Measurements from ENCODE around the gene TARS3. TPM values are rescaled to one million over a fixed set of nuclear protein-coding genes. Genes with fewer than 3 reads are reported as not detected.
"Not testable (repeated sequence)": the region's sequence is repeated elsewhere in the genome, so short reads cannot be mapped to it uniquely, and the experiment has no call there.

The TARS3 gene
- total RNA-seq, 4 donors from 2014 or later = 22.8 to 58.6 (median 26.6) TPM

DNA sequence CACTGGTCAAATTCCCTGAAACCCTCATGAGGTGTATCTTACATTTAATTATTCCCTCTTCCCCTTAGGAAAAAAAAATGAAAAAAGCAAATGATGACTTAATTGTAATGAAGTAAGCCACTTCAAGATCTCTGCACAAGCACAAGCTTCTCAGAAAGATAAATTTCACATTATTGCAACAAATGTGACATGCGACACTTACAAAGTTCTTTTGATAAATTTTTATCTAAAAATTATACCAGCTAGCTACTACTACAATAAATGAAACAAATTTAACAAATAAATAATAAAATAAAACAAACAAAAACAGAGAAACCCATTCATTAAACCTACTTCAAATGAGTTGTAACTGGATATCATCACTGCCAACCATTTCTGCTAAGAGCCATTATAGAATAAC is 62.1 kb downstream of the TARS3 start:
- WGBS, 2 donors = 95 to 97% methylated on average over 1 of the region's 1 CpG
- TF ChIP-seq POLR2A (IDR thresholded peaks at IDR 0.05) = no peak
- TF ChIP-seq, protein P1, sequence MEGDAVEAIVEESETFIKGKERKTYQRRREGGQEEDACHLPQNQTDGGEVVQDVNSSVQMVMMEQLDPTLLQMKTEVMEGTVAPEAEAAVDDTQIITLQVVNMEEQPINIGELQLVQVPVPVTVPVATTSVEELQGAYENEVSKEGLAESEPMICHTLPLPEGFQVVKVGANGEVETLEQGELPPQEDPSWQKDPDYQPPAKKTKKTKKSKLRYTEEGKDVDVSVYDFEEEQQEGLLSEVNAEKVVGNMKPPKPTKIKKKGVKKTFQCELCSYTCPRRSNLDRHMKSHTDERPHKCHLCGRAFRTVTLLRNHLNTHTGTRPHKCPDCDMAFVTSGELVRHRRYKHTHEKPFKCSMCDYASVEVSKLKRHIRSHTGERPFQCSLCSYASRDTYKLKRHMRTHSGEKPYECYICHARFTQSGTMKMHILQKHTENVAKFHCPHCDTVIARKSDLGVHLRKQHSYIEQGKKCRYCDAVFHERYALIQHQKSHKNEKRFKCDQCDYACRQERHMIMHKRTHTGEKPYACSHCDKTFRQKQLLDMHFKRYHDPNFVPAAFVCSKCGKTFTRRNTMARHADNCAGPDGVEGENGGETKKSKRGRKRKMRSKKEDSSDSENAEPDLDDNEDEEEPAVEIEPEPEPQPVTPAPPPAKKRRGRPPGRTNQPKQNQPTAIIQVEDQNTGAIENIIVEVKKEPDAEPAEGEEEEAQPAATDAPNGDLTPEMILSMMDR (IDR thresholded peaks at IDR 0.05) = no peak
- intact Hi-C loops (cut with DNase I) = no loop called here
- no peak for DNase-seq
- no peaks in the 10 kb centered on the region for H3K9me3 ChIP-seq
- H3K27ac ChIP-seq = no peak overlapping the region
- peaks cover 12% of the 10 kb centered on the region in 2 donors for H3K4me1 ChIP-seq
- no peaks in the 10 kb centered on the region for H3K36me3 ChIP-seq
- H3K27me3 ChIP-seq = no peaks in the 10 kb centered on the region
- H3K4me3 ChIP-seq (replicated peaks in 1 of 3) = no peak overlapping the region

DNA sequence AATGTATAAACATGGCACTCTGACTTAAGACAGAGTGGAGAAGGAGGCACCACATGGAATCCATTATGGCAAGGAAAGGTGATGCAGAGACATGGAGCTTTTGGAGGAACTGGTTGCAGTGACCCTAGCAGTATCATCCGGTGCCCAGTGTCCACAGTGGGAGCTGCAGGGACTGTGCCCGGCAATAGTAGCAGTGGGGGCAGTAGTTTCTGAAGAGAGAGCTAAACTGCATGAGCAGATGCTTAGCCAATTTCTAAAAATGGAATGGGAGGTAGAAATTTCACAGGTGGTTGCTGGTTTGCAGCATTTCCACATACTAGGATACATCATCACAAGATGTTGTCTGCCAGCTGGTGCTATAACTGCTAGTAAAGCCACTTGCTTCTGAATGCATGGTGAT is 64.3 kb downstream of the TARS3 start:
- Histone ChIP-seq H3K4me1 (peaks cover 14 to 15% of the 10 kb centered on the region in 2 donors), H3K27ac (no peak overlapping the region), H3K27me3 (no peaks in the 10 kb centered on the region), H3K9me3 (no peaks in the 10 kb centered on the region), H3K4me3 (replicated peaks in 1 of 3) (no peak overlapping the region), H3K36me3 (no peaks in the 10 kb centered on the region)
- intact Hi-C loops (cut with DNase I) = no loop called here
- TF ChIP-seq POLR2A (IDR thresholded peaks at IDR 0.05) = no peak
- TF ChIP-seq, protein P1 (IDR thresholded peaks at IDR 0.05) = no peak
- 93% methylated on average over 2 of the region's 2 CpGs for WGBS, 2 donors
- no peak for DNase-seq

DNA sequence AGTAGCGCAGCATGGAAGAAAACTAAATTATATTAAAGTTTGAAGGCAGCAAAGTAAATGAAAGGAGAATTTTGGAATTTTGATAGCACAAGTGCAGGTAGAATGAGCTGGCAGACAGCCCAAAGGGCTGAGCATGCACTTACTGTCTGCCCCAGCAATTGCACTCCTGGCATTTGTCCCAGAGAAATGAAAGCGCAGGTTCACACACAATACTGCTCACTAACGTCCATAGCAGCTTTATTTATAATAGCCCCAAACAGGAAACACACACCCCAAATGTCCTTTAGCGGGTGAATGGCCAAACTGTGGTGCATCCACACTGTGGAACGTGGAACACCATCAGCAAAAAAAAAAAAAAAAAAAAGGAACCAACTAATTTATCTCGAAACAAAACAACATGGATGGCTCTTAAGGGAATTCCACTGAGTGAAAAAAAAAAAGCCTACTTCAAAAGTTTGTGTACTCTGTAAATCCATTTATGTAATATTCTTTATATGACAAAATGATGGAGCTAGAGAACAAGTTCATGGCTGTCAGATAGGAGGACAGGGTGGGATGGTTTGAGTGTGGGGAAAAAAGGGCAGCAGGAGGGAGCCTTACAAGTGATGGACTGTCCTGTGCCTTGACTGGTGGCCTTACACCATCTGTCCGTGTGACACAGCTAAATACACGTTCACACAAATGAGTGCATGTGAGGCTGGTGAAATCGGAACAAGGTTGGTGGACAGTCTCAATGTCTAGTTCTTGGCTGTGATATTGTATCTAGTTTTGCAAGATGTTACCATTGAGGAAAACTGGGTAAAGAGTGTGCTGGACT is 66.1 kb downstream of the TARS3 start:
- Histone ChIP-seq H3K27ac (peak overlapping the region; percentile 57 to 69 (median 61)), H3K4me1 (peaks cover 15 to 17% of the 10 kb centered on the region in 2 donors), H3K9me3 (no peaks in the 10 kb centered on the region), H3K36me3 (no peaks in the 10 kb centered on the region), H3K4me3 (replicated peaks in 1 of 3) (no peak overlapping the region), H3K27me3 (no peaks in the 10 kb centered on the region)
- TF ChIP-seq POLR2A (IDR thresholded peaks at IDR 0.05) = peak in 1 of 2 donors; percentile 9
- TF ChIP-seq, protein P1 (IDR thresholded peaks at IDR 0.05) = no peak
- DNase-seq = peak; percentile 93 to 94
- WGBS, 2 donors = 24 to 36% methylated on average over 9 of the region's 9 CpGs
- intact Hi-C loops (cut with DNase I) = no loop called here

DNA sequence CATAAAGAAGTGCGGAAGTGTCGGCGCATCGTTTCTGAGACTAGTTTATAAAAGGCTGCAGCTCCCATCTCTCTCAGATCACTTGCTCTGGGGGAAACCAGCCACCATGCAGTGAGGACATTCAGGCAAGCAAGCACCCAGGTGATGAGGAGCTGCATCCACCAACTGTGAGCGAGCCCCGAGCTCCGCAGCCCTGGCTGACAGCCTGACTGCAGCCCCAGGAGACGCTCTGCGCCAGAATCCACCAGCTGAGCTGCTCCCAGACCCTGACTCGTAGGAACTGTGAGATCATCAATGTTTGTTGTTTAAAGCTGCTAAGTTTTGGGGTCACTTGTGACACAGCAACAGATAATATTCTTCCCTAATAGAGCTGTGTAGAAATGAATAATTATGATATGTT is 67.1 kb downstream of the TARS3 start:
- peaks cover 18 to 21% of the 10 kb centered on the region in 2 donors for H3K4me1 ChIP-seq
- WGBS, 2 donors = 60% methylated on average over 10 of the region's 10 CpGs
- H3K36me3 ChIP-seq = no peaks in the 10 kb centered on the region
- no peak overlapping the region for H3K4me3 ChIP-seq (replicated peaks in 1 of 3)
- DNase-seq = peak in 1 of 2 donors; percentile 41
- intact Hi-C loops (cut with DNase I) = no loop called here
- TF ChIP-seq, protein P1 (IDR thresholded peaks at IDR 0.05) = no peak
- TF ChIP-seq POLR2A (IDR thresholded peaks at IDR 0.05) = no peak
- H3K9me3 ChIP-seq = no peaks in the 10 kb centered on the region
- H3K27ac ChIP-seq = peak overlapping the region; percentile 57 to 69 (median 61)
- no peaks in the 10 kb centered on the region for H3K27me3 ChIP-seq

DNA sequence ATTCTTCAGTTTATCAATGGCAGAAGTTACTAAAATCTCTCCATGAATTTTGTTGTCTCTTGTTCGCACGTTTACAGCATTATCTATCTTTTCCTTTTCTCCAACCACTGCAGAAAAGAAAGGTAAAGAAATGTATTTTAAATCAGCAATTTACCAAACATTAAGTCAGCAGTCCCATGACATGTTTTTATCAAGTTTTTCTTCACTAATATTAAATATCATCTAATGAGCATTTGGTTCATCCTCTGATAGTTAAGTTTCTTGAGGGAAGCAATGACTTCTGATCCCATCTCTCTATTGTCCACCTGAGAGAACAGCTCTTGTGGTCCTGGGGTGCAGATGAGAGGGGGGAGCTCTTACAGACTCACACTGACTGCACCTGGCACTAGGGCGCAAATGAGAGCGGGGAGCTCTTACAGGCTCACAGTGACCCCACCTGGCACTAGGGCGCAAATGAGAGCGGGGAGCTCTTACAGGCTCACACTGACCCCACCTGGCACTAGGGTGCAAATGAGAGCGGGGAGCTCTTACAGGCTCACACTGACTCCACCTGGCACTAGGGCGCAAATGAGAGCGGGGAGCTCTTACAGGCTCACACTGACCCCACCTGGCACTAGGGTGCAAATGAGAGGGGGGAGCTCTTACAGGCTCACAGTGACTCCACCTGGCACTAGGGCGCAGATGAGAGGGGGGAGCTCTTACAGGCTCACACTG is 69.5 kb downstream of the TARS3 start:
- intact Hi-C loops (cut with DNase I); H3K4me3 ChIP-seq (replicated peaks in 1 of 3); DNase-seq; H3K9me3 ChIP-seq; H3K36me3 ChIP-seq; H3K27me3 ChIP-seq; H3K27ac ChIP-seq: not testable (repeated sequence)
- 95 to 99% methylated on average over 8 to 9 of the region's 10 CpGs for WGBS, 2 donors
- H3K4me1 ChIP-seq = peaks cover 30 to 36% of the 10 kb centered on the region in 2 donors

All from thyroid gland (tissue), 4 donors.